Keratinocyte (primary cell): ENCODE data around the gene ERCC1.

Source experiments
- CTCF ChIP-seq, 3 experiments: IDR thresholded peaks in 1 of 3; conservative IDR thresholded peaks in 1 of 3; optimal IDR thresholded peaks in 1 of 3; 2 replicates in 2 of 3; 3 replicates in 1 of 3; pipeline versions ENCODE3 to v1.5.1; 2011; ENCODE audit warnings: low read length in 3 of 3, mild to moderate bottlenecking in 3 of 3, moderate library complexity in 2 of 3, control low read depth in 1 of 3, inconsistent platforms in 1 of 3; ENCODE audit not compliant: insufficient read depth in 2 of 3; ENCODE audit errors: extremely low read depth in 1 of 3
- EZH2 ChIP-seq: IDR thresholded peaks from one replicate; pipeline ENCODE4 v1.6.1; 2012; ENCODE audit warnings: inconsistent platforms, mild to moderate bottlenecking, low read length, moderate library complexity

GRCh38 chr19:45418802-45419201 is 4.9 kb downstream of the ERCC1 start:
- TF ChIP-seq EZH2 (no peak), CTCF (optimal IDR thresholded peaks at IDR 0.05 in 1 of 3, IDR thresholded peaks at IDR 0.05 in 1 of 3, conservative IDR thresholded peaks at IDR 0.05 in 1 of 3; ENCODE audit: extremely low read depth in 1 of 3, insufficient read depth in 2 of 3, low read length in 3 of 3) (no peak)
